Psoas muscle (tissue), 8 donors: ENCODE data around the gene WWOX. TPM values are rescaled to one million over a fixed set of nuclear protein-coding genes. Genes with fewer than 3 reads are reported as not detected.
A peak's percentile ranks its signal among the peaks of the same experiment; 100 is the strongest.

Experiments
- ATAC-seq, 4 donors: fragments of 200-7000 bp; cut with Tn5 transposase; one replicate each; pipeline ENCODE4 v1.9.1; 2020; ENCODE audit warnings: moderate library complexity in 3 of 4, mild to moderate bottlenecking in 2 of 4
- DNase-seq, 2 donors: peaks; one replicate each; pipeline ENCODE4 v3.0.0-alpha.2; 2020
- H3K27ac ChIP-seq: fragments of 200-600 bp; one replicate; pipeline ENCODE4 v1.8.0; 2022
- H3K27me3 ChIP-seq, 3 donors: fragments of 200-600 bp in 1 of 3; one replicate each; pipeline versions ENCODE4 v1.6.1 to v1.8.0; 2013 to 2022; ENCODE audit warnings: low read length in 2 of 3, mild to moderate bottlenecking in 2 of 3, moderate library complexity in 1 of 3; ENCODE audit not compliant: insufficient read depth in 3 of 3
- H3K36me3 ChIP-seq, 2 donors: fragments of 200-600 bp in 1 of 2; one replicate each; pipeline versions ENCODE4 v1.6.1 to v1.8.0; 2013 to 2022; ENCODE audit warnings: low read depth in 1 of 2, mild to moderate bottlenecking in 1 of 2, moderate library complexity in 1 of 2; ENCODE audit not compliant: insufficient read depth in 1 of 2
- H3K4me1 ChIP-seq: fragments of 200-600 bp; one replicate; pipeline ENCODE4 v1.8.0; 2022
- H3K4me3 ChIP-seq: fragments of 200-600 bp; one replicate; pipeline ENCODE4 v1.8.0; 2022; ENCODE audit warnings: mild to moderate bottlenecking
- H3K9me3 ChIP-seq: fragments of 200-600 bp; one replicate; pipeline ENCODE4 v1.8.0; 2022
- WGBS, 3 donors: extraction: QIAGEN DNeasy Blood & Tissue Kit; methylation state at CpG; one replicate each; pipeline versions ENCODE4 v1.1.6 to v1.1.7; 2013; 5-methylcytosine and 5-hydroxymethylcytosine counted together
- intact Hi-C, 2 donors: fragments of 100-400 bp; cut with DNase I; formaldehyde crosslinking; loops; one replicate each; pipeline versions ENCODE4 v1.11.0 to v1.14.2; 2022
- polyA plus RNA-seq, 3 donors: library from polyadenylated mRNA; stranded (reverse); fragments of 200-250 nt; gene quantifications; one replicate each; pipeline ENCODE4 v1.2.3, GENCODE V29; 2013
- total RNA-seq, 4 donors: library from RNA; stranded (reverse); fragmentation: NEBNext Ultra II Directional in 2 of 4; extraction: Animal tissue kit (Norgen Biotek cat#: 25700) in 2 of 4; gene quantifications; one replicate each; pipeline versions ENCODE4 v1.2.1 to v1.2.4, GENCODE V29; 2021 to 2023
- TF ChIP-seq, protein P1 (sequence below): fragments of 200-600 bp; IDR thresholded peaks from one replicate; pipeline ENCODE4 v1.8.0; 2022; ENCODE audit warnings: antibody characterized with exemption
- donor health status: healthy with polysubstance abuse.
- donor health status: DM: no; HTN: no; CAD: no; lungs with moderate emphysema.
- donor health status: Bipolar disorder and iron deficiency.
- donor health status: healthy.
- donor health status: DM: yes; HTN: yes; CAD: no.
- donor health status: DM: no; HTN: no; CAD: no.
- donor health status: DM: no; HTN: no; CAD: no.
- donor health status: DM: yes; HTN: yes; CAD: no.

WWOX gene
- total and polyA plus RNA-seq, 7 donors, result 3.1 to 6.6 (median 5.0) TPM

GRCh38 chr16:78996790-78997189, 897.3 kb downstream of the WWOX start:
- Histone ChIP-seq H3K36me3 (no peaks in the 10 kb centered on the region), H3K27me3 (no peaks in the 10 kb centered on the region), H3K4me1 (no peaks in the 10 kb centered on the region), H3K9me3 (no peaks in the 10 kb centered on the region), H3K4me3 (no peak overlapping the region), H3K27ac (no peak overlapping the region)
- DNase-seq (no peak), ATAC-seq (peak in 1 of 4 donors; percentile 55)
- TF ChIP-seq, protein P1, sequence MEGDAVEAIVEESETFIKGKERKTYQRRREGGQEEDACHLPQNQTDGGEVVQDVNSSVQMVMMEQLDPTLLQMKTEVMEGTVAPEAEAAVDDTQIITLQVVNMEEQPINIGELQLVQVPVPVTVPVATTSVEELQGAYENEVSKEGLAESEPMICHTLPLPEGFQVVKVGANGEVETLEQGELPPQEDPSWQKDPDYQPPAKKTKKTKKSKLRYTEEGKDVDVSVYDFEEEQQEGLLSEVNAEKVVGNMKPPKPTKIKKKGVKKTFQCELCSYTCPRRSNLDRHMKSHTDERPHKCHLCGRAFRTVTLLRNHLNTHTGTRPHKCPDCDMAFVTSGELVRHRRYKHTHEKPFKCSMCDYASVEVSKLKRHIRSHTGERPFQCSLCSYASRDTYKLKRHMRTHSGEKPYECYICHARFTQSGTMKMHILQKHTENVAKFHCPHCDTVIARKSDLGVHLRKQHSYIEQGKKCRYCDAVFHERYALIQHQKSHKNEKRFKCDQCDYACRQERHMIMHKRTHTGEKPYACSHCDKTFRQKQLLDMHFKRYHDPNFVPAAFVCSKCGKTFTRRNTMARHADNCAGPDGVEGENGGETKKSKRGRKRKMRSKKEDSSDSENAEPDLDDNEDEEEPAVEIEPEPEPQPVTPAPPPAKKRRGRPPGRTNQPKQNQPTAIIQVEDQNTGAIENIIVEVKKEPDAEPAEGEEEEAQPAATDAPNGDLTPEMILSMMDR, result no peak
- 34 to 47% (median 40%) methylated on average over 16 of the region's 16 CpGs for WGBS, 3 donors
- intact Hi-C loops, result no loop called here

DNA sequence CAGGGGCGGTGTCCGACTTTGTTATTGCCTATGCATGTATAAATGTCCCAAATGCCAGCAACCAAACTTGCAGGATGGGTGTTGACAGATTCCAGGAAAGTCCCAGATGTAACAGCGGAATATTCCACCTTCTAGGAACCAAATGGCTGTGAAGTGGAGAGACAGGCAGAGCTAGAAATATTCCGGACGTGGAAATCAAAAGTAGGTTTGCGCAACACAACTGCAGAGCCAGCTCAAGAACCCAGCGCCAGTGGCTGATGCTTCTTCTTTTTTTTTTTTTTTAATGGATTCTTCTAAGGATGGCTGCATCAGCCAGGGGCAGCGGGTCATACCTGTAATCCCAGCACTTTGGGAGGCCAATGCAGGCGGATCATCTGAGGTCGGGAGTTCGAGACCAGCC, 899.4 kb downstream of the WWOX start:
- H3K27ac ChIP-seq, result no peak overlapping the region
- no peaks in the 10 kb centered on the region for H3K36me3 ChIP-seq

GRCh38 chr16:79001156-79001967, 901.9 kb downstream of the WWOX start:
- no peak for ATAC-seq
- Histone ChIP-seq H3K27me3 (peaks cover 0 to 2% (median 0%) of the 10 kb centered on the region in 3 donors), H3K9me3 (no peaks in the 10 kb centered on the region), H3K4me3 (no peak overlapping the region), H3K36me3 (no peaks in the 10 kb centered on the region), H3K4me1 (peaks cover 3% of the 10 kb centered on the region), H3K27ac (no peak overlapping the region)
- TF ChIP-seq, protein P1, result no peak
- 54 to 65% (median 57%) methylated on average over 10 of the region's 10 CpGs for WGBS, 3 donors
- no peak for DNase-seq
- intact Hi-C loops, result no loop called here

More for the DNA sequence above, 899.4 kb downstream of the WWOX start:
- no peak for DNase-seq
- no peak for ATAC-seq
- Histone ChIP-seq H3K27me3 (no peaks in the 10 kb centered on the region), H3K4me1 (no peaks in the 10 kb centered on the region), H3K4me3 (no peak overlapping the region), H3K9me3 (no peaks in the 10 kb centered on the region)
- 76 to 85% (median 77%) methylated on average over 11 of the region's 11 CpGs for WGBS, 3 donors
- TF ChIP-seq, protein P1, result no peak
- intact Hi-C loops, result no loop called here

GRCh38 chr16:79003026-79003609, 903.7 kb downstream of the WWOX start:
- DNase-seq (no peak), ATAC-seq (no peak)
- H3K4me3 ChIP-seq, result no peak overlapping the region
- 89 to 93% (median 92%) methylated on average over 7 of the region's 7 CpGs for WGBS, 3 donors
- peaks cover 0 to 2% (median 0%) of the 10 kb centered on the region in 3 donors for H3K27me3 ChIP-seq
- intact Hi-C loops, result no loop called here
- H3K27ac ChIP-seq, result no peak overlapping the region
- H3K4me1 ChIP-seq, result peaks cover 3% of the 10 kb centered on the region
- TF ChIP-seq, protein P1, result no peak
- H3K9me3 ChIP-seq, result no peaks in the 10 kb centered on the region
- no peaks in the 10 kb centered on the region for H3K36me3 ChIP-seq
